Measurements from ENCODE around the gene PLCH2.
"Not testable (repeated sequence)": the region's sequence is repeated elsewhere in the genome, so short reads cannot be mapped to it uniquely, and the experiment has no call there.

Gene PLCH2

GRCh38 chr1:2443277-2444137 is 32.6 kb upstream of the PLCH2 start:
- peak in 1 of 4 experiments; percentile 6 for DNase-seq

GRCh38 chr1:2444138-2444591 is 31.9 kb upstream of the PLCH2 start:
- DNase-seq: no peak

- no peak for DNase-seq
Measured at GRCh38 chr1:2445162-2445822, 30.8 kb upstream of the PLCH2 start.

GRCh38 chr1:2445823-2446215 is 30.3 kb upstream of the PLCH2 start:
- DNase-seq: no peak

GRCh38 chr1:2446394-2446793 is 29.7 kb upstream of the PLCH2 start:
- DNase-seq: no peak

GRCh38 chr1:2446861-2447260 is 29.2 kb upstream of the PLCH2 start:
- DNase-seq: no peak

- no peak for DNase-seq
Measured at GRCh38 chr1:2447276-2448097, 28.6 kb upstream of the PLCH2 start.

GRCh38 chr1:2448098-2448445 is 28.0 kb upstream of the PLCH2 start:
- DNase-seq: peak in 2 of 4 experiments; percentile 6 to 15

- DNase-seq: no peak
Measured at GRCh38 chr1:2449636-2450454, 26.2 kb upstream of the PLCH2 start.

GRCh38 chr1:2451741-2452140 is 24.3 kb upstream of the PLCH2 start:
- no peak for DNase-seq

- DNase-seq: no peak
Measured at GRCh38 chr1:2452201-2452931, 23.7 kb upstream of the PLCH2 start.

- DNase-seq: no peak
Measured at GRCh38 chr1:2452932-2453315, 23.2 kb upstream of the PLCH2 start.

- no peak for DNase-seq
Measured at GRCh38 chr1:2454227-2454626, 21.9 kb upstream of the PLCH2 start.

- no peak for DNase-seq
Measured at GRCh38 chr1:2455757-2456156, 20.3 kb upstream of the PLCH2 start.

GRCh38 chr1:2457444-2457843 is 18.6 kb upstream of the PLCH2 start:
- DNase-seq: no peak

GRCh38 chr1:2458687-2459086 is 17.4 kb upstream of the PLCH2 start:
- no peak for DNase-seq

- DNase-seq: not testable (repeated sequence)
Measured at GRCh38 chr1:2459102-2459753, 16.9 kb upstream of the PLCH2 start.

- no peak for DNase-seq
Measured at GRCh38 chr1:2459757-2460156, 16.3 kb upstream of the PLCH2 start.

GRCh38 chr1:2460203-2460602 is 15.9 kb upstream of the PLCH2 start:
- DNase-seq: no peak

GRCh38 chr1:2460996-2461751 is 14.9 kb upstream of the PLCH2 start:
- DNase-seq: no peak

Data from suppressor macrophage (primary cell).